Stomach (tissue), 9 donors: ENCODE results near the gene SCFD2. TPM values are rescaled to one million over a fixed set of nuclear protein-coding genes. Genes with fewer than 3 reads are reported as not detected.

Experiments
- DNase-seq, 2 donors: peaks; one replicate each; pipeline versions ENCODE4 v3.0.0 to v3.0.0-alpha.2; 2013 to 2019
- H3K27ac ChIP-seq, 5 donors: fragments of 200-600 bp in 4 of 5; sonication (generic) in 4 of 5; one replicate each; pipeline ENCODE4 v1.5.1; 2013 to 2019; ENCODE audit warnings: mild to moderate bottlenecking in 1 of 5, moderate library complexity in 1 of 5
- H3K27me3 ChIP-seq, 3 donors: fragments of 200-600 bp; sonication (generic); one replicate each; pipeline ENCODE4 v1.5.1; 2017 to 2019; ENCODE audit warnings: mixed run types in 1 of 3
- H3K36me3 ChIP-seq, 4 donors: fragments of 200-600 bp; sonication (generic); 1 replicate in 3 of 4; 2 replicates in 1 of 4; pipeline ENCODE4 v1.5.1; 2016 to 2019
- H3K4me1 ChIP-seq, 4 donors: fragments of 200-600 bp; sonication (generic); one replicate each; pipeline ENCODE4 v1.5.1; 2016 to 2019
- H3K4me3 ChIP-seq, 4 donors: fragments of 200-600 bp; sonication (generic) in 3 of 4; one replicate each; pipeline ENCODE4 v1.5.1; 2016 to 2019; ENCODE audit warnings: mild to moderate bottlenecking in 1 of 4
- H3K9me3 ChIP-seq, 4 donors: fragments of 200-600 bp; sonication (generic); one replicate each; pipeline ENCODE4 v1.5.1; 2016 to 2019
- CTCF ChIP-seq, 7 experiments: fragments of 450-650 bp in 4 of 7; fragments of 200-600 bp in 3 of 7; sonication (generic) in 3 of 7; IDR thresholded peaks; one replicate each; pipeline ENCODE4 v1.5.1; 2016 to 2019; ENCODE audit warnings: antibody characterized with exemption in 7 of 7, control low read depth in 2 of 7, mild to moderate bottlenecking in 1 of 7
- EP300 ChIP-seq: sonication (generic); formaldehyde crosslinking; IDR thresholded peaks from one replicate; pipeline ENCODE4 v1.6.1; 2017; ENCODE audit warnings: antibody characterized with exemption
- POLR2A ChIP-seq, 4 donors: fragments of 450-650 bp; IDR thresholded peaks; one replicate each; pipeline ENCODE4 v1.6.1; 2016; ENCODE audit warnings: antibody characterized with exemption in 4 of 4, control low read depth in 2 of 4, mild to moderate bottlenecking in 1 of 4, moderate library complexity in 1 of 4
- POLR2AphosphoS5 ChIP-seq, 3 donors: sonication (generic); formaldehyde crosslinking; IDR thresholded peaks; one replicate each; pipeline ENCODE4 v1.6.1; 2016; ENCODE audit warnings: antibody characterized with exemption in 3 of 3
- WGBS, 5 donors: extraction: QIAGEN DNeasy Blood & Tissue Kit in 3 of 5; methylation state at CpG; one replicate each; pipeline versions ENCODE4 v1.1.5 to v1.1.7; 2013 to 2018; 5-methylcytosine and 5-hydroxymethylcytosine counted together
- intact Hi-C: fragments of 100-400 bp; cut with DNase I; formaldehyde crosslinking; loops from one replicate; pipeline ENCODE4 v1.15.1; 2023; ENCODE audit warnings: low total_unique reads
- polyA plus RNA-seq, 3 donors: library from polyadenylated mRNA; stranded (reverse); fragments of 200-250 nt; gene quantifications; one replicate each; pipeline ENCODE4 v1.2.3, GENCODE V29; 2013
- total RNA-seq, 5 donors: library from RNA; depleted of rRNA; stranded (reverse); fragments of >200 nt; gene quantifications; one replicate each; pipeline versions ENCODE4 v1.1.0 to v1.2.3, GENCODE V29; 2014 to 2016
- donor health status: healthy with polysubstance abuse.
- donor health status: Bipolar disorder and iron deficiency.
- donor health status: healthy.

The SCFD2 gene
- total and polyA plus RNA-seq, 8 donors: 2.9 to 40.2 (median 11.1) TPM

DNA sequence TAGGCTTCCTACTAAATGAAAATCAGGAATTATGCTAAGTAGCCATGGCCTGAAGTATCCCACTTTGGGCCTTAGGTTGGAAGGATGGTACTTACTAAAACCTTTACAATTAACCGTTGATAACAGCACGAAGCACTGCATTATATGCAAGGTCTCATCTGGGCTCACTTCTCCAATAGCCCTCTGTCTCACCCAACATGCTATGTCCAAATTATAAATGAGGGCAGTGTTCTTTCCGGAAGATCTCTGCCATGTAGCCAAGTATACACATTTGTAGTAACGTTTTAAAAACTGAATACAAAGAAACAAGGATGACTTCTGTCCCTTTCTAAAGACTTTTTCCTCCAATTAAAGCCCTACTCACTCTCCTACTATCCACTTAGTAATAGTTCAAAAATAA is 51.6 kb downstream of the SCFD2 start:
- Histone ChIP-seq H3K27ac (no peak overlapping the region), H3K9me3 (no peaks in the 10 kb centered on the region), H3K4me3 (no peak overlapping the region), H3K27me3 (no peaks in the 10 kb centered on the region), H3K4me1 (peaks cover 0 to 12% (median 0%) of the 10 kb centered on the region in 4 donors), H3K36me3 (peaks cover 0 to 7% (median 3%) of the 10 kb centered on the region in 4 donors)
- no peak for DNase-seq
- intact Hi-C loops: no loop called here
- WGBS, 5 donors: 77 to 89% (median 87%) methylated on average over 4 of the region's 4 CpGs
- TF ChIP-seq CTCF (IDR thresholded peaks at IDR 0.05) (no peak), EP300 (no peak), POLR2AphosphoS5 (IDR thresholded peaks at IDR 0.05) (no peak), POLR2A (IDR thresholded peaks at IDR 0.05) (no peak)

DNA sequence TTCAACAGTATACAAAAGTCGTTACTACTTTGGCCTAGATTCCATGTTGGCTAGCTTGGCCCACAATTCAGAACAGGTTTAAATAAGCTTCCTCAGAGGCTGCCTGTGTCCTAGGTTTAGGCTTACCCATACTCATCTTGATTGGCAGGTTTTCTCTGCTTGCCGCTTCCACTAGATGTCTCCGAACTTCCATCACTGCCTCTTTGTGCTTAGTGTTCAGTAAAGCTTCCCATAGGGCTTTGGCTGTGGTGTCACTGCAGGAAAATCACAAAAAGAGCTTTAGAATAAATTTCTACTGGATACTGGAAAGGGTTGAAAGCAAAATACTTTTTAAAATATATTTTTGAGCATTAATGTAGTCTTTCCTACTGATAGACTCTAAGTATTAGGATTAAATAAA is 52.4 kb downstream of the SCFD2 start:
- no peak overlapping the region for H3K4me3 ChIP-seq
- TF ChIP-seq POLR2A (IDR thresholded peaks at IDR 0.05) (no peak), CTCF (IDR thresholded peaks at IDR 0.05) (no peak), EP300 (no peak), POLR2AphosphoS5 (IDR thresholded peaks at IDR 0.05) (no peak)
- intact Hi-C loops: no loop called here
- peaks cover 0 to 12% (median 0%) of the 10 kb centered on the region in 4 donors for H3K4me1 ChIP-seq
- 89 to 93% (median 90%) methylated on average over 3 of the region's 3 CpGs for WGBS, 5 donors
- peak in 1 of 2 donors; percentile 32 for DNase-seq
- no peak overlapping the region for H3K27ac ChIP-seq
- H3K9me3 ChIP-seq: no peaks in the 10 kb centered on the region
- H3K27me3 ChIP-seq: no peaks in the 10 kb centered on the region
- peaks cover 0 to 7% (median 3%) of the 10 kb centered on the region in 4 donors for H3K36me3 ChIP-seq

DNA sequence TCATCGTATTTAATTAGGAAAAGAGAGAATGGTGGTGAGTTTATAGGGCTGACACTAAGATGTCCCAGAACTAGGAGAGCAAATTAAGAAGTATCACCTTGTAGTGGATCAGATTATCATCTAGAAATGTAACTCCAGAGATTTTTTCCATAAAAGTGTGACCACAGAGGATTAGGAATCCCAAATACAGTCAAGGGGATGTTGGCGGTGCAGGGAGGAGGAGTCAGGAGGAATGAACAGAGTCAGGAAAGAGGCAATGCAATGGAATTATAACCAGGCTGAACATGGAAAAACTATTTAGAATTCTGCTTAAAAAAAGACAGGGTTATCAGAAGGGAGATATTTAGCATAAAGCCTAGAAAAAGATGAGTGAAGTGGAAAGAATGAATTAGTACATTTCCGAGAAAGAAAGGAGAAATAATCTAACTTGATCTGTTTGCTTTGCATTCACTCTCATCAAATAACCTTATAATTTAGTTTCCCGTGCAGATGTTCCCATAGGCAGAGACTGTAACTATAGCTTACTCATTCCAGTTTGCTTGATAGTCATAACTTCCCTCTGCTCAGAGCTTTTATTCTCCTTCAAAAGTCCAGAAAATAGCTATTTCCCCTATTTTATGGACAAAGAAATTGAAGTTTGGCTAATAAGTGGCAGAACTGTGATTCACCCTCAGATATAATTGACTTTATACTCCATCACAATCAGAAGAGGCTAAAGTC is 56.4 kb downstream of the SCFD2 start:
- H3K4me1 ChIP-seq: no peaks in the 10 kb centered on the region
- no peak for DNase-seq
- WGBS, 5 donors: 85 to 95% (median 93%) methylated on average over 4 of the region's 4 CpGs
- no peaks in the 10 kb centered on the region for H3K9me3 ChIP-seq
- no peak overlapping the region for H3K4me3 ChIP-seq
- H3K36me3 ChIP-seq: peaks cover 0 to 7% (median 3%) of the 10 kb centered on the region in 4 donors
- intact Hi-C loops: no loop called here
- H3K27me3 ChIP-seq: no peaks in the 10 kb centered on the region
- TF ChIP-seq POLR2AphosphoS5 (IDR thresholded peaks at IDR 0.05) (no peak), CTCF (IDR thresholded peaks at IDR 0.05) (no peak), POLR2A (IDR thresholded peaks at IDR 0.05) (no peak), EP300 (no peak)
- no peak overlapping the region for H3K27ac ChIP-seq

DNA sequence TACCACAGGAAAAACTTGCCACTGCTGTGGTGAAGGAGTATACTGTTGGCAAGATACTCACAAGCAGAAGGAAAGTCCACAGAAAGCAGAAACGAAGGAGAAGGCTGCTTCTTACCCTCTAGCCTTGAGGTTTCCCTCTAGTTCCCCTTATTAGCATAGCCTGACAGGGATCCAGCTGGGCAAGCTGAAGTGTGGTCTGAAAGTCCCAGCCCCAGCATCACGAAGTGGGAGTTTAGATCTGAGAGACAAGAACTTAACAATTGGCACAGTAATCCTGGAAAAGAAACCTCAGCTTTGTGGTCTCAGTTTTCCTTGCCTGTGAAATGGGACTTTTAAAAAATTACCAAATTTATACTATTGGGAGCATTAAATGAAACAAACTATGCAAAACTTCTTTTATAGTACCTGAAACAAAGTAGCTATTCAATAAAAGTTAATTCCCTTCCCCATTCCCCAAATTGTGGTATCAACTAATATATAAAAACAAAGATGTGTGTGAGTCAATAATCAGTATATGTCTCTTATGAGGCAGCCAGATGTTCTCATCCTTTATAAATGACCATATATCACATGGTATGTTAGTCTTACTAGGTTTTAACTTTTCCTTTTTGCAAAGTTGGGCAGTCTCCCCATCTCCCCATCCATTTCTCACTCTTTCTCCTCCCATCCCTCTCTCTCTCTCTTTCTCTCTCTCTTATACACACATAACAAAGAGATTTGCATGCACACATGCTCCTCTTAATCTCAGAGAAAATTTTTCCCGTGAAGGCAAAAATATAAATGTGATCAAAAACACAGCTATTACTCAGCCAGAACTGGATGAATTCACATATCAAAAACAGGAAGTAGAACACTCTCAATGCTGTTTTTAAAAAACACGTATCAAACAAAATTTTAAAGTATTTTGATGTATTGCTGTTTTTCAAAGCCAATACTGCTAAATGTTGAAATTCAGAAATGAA is 57.8 kb downstream of the SCFD2 start:
- Histone ChIP-seq H3K9me3 (no peaks in the 10 kb centered on the region), H3K4me3 (no peak overlapping the region), H3K4me1 (no peaks in the 10 kb centered on the region), H3K27me3 (no peaks in the 10 kb centered on the region), H3K36me3 (peaks cover 0 to 3% (median under 1%) of the 10 kb centered on the region in 4 donors), H3K27ac (no peak overlapping the region)
- TF ChIP-seq POLR2AphosphoS5 (IDR thresholded peaks at IDR 0.05) (no peak), CTCF (IDR thresholded peaks at IDR 0.05) (no peak), POLR2A (IDR thresholded peaks at IDR 0.05) (no peak), EP300 (no peak)
- WGBS, 5 donors: 67 to 72% (median 69%) methylated on average over 4 of the region's 4 CpGs
- DNase-seq: no peak
- intact Hi-C loops: no loop called here
